Progenitor cell of endocrine pancreas (in vitro differentiated cells): ENCODE results near the gene DNAJB6. TPM values are rescaled to one million over a fixed set of nuclear protein-coding genes. Genes with fewer than 3 reads are reported as not detected.

Source experiments
- DNase-seq: peaks from one replicate; pipeline ENCODE4 v3.0.0; 2021; ENCODE audit warnings: low spot score; ENCODE audit not compliant: unreplicated experiment
- H3K27ac Mint-ChIP-seq: 2 replicates; pipeline ENCODE4 v1.8.0; 2021; ENCODE audit warnings: mild to moderate bottlenecking, moderate library complexity, mixed read lengths
- H3K27me3 Mint-ChIP-seq: 2 replicates; pipeline ENCODE4 v1.8.0; 2021; ENCODE audit warnings: mixed read lengths
- H3K36me3 Mint-ChIP-seq: 2 replicates; pipeline ENCODE4 v1.8.0; 2022; ENCODE audit warnings: mixed read lengths; ENCODE audit not compliant: insufficient read depth
- H3K4me1 Mint-ChIP-seq: 2 replicates; pipeline ENCODE4 v1.8.0; 2021; ENCODE audit warnings: low read depth, mixed read lengths
- H3K4me3 Mint-ChIP-seq: 2 replicates; pipeline ENCODE4 v1.8.0; 2021; ENCODE audit warnings: low read depth, mild to moderate bottlenecking, moderate library complexity, mixed read lengths
- H3K9me3 Mint-ChIP-seq: 2 replicates; pipeline ENCODE4 v1.8.0; 2021; ENCODE audit warnings: low read depth, mixed read lengths
- total RNA-seq: library from RNA; stranded (reverse); gene quantifications from 2 replicates; pipeline ENCODE4 v1.2.1, GENCODE V29; 2021
- TF ChIP-seq, protein P1 (sequence below): fragments of 200-600 bp; sonication (generic); IDR thresholded peaks from one replicate; pipeline ENCODE4 v1.5.0; 2021; ENCODE audit warnings: antibody characterized with exemption, mild to moderate bottlenecking; ENCODE audit not compliant: unreplicated experiment

DNAJB6 gene
- total RNA-seq, 1 donor from 2014 or later: 119 TPM

DNA sequence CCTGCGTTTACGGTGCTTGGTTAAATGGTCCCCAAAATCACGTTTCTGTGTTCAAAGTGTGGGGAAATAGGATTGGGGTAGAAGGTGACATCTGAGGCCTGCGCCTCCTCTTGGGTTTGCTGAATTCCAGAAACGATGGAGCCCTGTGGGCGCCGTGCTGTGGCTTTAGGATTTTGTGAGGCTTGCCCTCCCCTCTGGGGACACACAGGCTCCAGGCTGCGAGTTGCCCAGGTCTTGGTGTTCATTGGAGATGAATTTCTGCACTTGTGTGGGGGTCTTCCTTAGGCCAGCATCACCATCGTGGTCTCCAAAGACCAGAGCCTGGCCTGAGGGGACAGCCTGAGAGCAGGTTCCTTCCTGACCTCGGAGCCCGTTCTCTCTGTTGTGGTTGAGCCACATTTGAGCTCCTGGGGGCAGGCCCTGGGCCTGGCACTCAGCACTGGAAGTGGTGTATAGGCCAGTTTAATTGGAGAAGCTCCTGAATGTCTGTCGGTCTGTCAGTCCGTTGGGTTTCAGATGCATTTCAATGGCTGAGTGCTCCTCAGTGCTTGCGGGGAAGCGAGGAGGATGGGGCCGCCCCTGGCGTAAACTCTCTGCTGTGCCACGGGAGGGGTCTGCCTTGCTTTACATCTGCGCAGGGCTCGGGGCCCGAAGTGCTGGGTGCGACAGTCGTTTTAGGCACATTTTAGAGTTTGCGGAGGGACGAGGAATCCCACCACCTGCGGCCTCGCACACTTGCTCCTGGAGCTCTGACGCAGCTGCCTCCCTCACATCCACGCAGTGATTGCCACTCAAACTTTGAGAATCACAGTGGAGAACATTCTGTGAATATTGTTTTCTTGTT is 71.7 kb downstream of the DNAJB6 start:
- TF ChIP-seq, protein P1, sequence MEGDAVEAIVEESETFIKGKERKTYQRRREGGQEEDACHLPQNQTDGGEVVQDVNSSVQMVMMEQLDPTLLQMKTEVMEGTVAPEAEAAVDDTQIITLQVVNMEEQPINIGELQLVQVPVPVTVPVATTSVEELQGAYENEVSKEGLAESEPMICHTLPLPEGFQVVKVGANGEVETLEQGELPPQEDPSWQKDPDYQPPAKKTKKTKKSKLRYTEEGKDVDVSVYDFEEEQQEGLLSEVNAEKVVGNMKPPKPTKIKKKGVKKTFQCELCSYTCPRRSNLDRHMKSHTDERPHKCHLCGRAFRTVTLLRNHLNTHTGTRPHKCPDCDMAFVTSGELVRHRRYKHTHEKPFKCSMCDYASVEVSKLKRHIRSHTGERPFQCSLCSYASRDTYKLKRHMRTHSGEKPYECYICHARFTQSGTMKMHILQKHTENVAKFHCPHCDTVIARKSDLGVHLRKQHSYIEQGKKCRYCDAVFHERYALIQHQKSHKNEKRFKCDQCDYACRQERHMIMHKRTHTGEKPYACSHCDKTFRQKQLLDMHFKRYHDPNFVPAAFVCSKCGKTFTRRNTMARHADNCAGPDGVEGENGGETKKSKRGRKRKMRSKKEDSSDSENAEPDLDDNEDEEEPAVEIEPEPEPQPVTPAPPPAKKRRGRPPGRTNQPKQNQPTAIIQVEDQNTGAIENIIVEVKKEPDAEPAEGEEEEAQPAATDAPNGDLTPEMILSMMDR: no peak
- Mint-ChIP-seq H3K4me1 (no peaks in the 10 kb centered on the region), H3K27ac (no peak overlapping the region), H3K36me3 (peaks cover 19% of the 10 kb centered on the region), H3K9me3 (no peaks in the 10 kb centered on the region), H3K27me3 (no peaks in the 10 kb centered on the region), H3K4me3 (no peak overlapping the region)
- DNase-seq: no peak

DNA sequence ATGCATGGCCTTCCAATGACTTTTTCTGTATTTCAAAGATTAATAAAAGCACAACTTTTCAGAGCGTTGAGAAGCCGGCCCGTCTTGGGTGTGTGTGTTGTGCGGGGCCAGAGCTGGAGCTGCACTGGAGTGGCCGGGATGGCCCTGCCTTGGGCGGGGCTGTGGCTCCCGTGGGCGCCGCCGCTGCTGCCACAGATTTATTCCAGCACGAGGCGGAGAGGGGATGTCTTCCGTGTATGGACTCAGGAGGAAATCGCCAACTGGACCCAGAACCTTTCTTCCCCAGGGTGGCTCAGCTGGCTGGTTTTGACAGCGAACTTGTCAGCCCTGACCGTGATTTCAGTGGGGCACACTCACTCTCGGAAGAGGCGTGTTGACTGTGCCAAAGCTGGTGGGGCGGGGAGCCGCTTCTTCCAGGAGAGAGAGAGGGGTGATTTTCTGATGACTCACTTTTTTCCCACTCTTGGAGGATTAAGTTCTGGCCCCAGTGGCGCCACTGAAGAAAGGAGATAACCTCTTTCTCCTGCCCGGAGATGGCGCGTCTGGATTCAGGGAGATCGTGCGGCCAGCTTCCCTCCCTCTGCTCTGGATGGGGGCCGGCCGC is 72.4 kb downstream of the DNAJB6 start:
- H3K4me1 Mint-ChIP-seq: no peaks in the 10 kb centered on the region
- no peak overlapping the region for H3K4me3 Mint-ChIP-seq
- TF ChIP-seq, protein P1: no peak
- no peaks in the 10 kb centered on the region for H3K27me3 Mint-ChIP-seq
- H3K9me3 Mint-ChIP-seq: no peaks in the 10 kb centered on the region
- peaks cover 19% of the 10 kb centered on the region for H3K36me3 Mint-ChIP-seq
- no peak overlapping the region for H3K27ac Mint-ChIP-seq
- DNase-seq: no peak

DNA sequence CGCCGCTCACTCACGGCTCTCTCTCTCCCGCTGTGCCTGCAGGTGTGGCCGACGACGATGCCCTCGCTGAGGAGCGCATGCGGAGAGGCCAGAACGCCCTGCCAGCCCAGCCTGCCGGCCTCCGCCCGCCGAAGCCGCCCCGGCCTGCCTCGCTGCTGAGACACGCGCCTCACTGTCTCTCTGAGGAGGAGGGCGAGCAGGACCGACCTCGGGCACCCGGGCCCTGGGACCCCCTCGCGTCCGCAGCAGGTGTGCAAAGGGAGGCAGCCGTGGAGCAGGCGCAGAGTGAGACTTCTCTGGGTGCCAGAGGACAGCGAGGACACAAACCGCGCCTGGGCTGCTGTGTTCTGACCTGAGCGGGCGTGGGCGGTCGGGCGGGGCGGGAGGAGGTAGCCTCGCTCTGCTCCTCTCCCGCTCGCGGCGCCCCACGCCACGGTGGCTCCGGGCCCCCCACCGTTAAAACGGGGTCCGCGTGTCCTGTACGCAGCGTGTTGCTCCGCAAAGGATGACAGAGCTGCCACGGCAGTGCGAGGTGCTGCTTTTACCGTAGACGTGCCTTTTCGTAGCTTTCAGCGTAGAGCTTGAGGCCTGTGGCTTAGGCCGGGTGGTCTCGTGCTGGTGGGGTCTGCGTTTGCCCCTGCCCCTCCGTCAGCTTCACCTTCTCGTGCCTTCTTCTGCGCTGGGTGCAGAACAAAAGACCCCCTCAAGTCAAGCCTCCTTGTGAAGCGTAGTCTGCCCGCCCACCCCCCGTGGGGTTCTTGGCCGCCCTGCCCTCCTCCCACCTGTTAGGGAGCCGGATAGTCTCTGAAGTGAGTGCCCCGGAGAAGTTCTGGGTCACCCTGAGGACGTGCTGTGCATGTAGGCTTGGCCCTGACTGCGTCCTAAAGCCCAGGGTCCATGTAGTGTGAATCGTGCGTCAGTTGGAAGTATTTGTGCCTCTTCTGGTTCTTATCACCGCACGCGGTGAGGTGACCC is 73.2 kb downstream of the DNAJB6 start:
- no peak overlapping the region for H3K4me3 Mint-ChIP-seq
- no peak for DNase-seq
- H3K27me3 Mint-ChIP-seq: no peaks in the 10 kb centered on the region
- H3K27ac Mint-ChIP-seq: no peak overlapping the region
- peaks cover 21% of the 10 kb centered on the region for H3K36me3 Mint-ChIP-seq
- TF ChIP-seq, protein P1: no peak
- H3K4me1 Mint-ChIP-seq: no peaks in the 10 kb centered on the region
- no peaks in the 10 kb centered on the region for H3K9me3 Mint-ChIP-seq

DNA sequence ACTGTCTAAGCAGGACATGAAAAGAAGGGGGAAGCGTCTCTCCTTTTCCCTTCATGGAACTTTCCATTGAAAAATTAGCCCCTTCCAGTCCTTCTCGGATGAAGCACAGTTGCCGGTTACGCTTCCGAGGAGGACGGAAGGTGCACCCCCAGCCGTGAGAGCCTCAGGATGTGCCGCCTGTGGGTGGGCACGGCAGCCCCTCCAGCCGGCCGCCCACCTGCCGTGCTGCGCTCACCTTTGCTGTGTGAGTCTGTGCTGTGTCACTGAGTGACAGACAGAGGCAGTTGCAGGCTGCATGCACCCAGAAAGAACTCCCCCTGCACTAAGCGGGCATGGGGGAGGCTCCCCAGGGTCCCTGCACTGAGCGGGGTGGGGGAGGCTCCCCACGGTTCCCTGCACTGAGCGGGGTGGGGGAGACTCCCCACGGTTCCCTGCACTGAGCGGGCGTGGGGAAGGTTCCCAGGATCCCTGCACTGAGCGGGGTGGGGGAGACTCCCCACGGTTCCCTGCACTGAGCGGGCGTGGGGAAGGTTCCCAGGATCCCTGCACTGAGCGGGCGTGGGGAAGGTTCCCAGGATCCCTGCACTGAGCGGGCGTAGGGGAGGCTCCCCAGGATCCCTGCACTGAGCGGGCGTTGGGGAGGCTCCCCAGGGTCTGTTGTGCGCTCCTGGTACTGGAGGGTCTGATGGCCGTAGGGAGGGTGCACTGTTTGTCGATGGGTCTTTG is 74.2 kb downstream of the DNAJB6 start:
- TF ChIP-seq, protein P1: no peak
- H3K36me3 Mint-ChIP-seq: peaks cover 28% of the 10 kb centered on the region
- no peaks in the 10 kb centered on the region for H3K9me3 Mint-ChIP-seq
- H3K27ac Mint-ChIP-seq: no peak overlapping the region
- H3K4me3 Mint-ChIP-seq: no peak overlapping the region
- peak; percentile 5 for DNase-seq
- H3K4me1 Mint-ChIP-seq: no peaks in the 10 kb centered on the region
- no peaks in the 10 kb centered on the region for H3K27me3 Mint-ChIP-seq
